Brain microvascular endothelial cell (primary cell): ENCODE data around the gene KIAA0408.

Experiments used
- DNase-seq: peaks from one replicate; pipeline ENCODE4 v3.0.0-alpha.2; 2020
- H3K27ac ChIP-seq: fragments of 250-450 bp; sonication (Bioruptor Pico); 2 replicates; pipeline ENCODE4 v1.5.1; 2020; ENCODE audit warnings: mild to moderate bottlenecking, moderate library complexity
- H3K27me3 ChIP-seq: fragments of 250-450 bp; sonication (Bioruptor Pico); replicated peaks from 2 replicates; pipeline ENCODE4 v1.5.1; 2020; ENCODE audit warnings: mild to moderate bottlenecking
- H3K36me3 ChIP-seq: fragments of 250-450 bp; sonication (Bioruptor Pico); replicated peaks from 2 replicates; pipeline ENCODE4 v1.5.1; 2020; ENCODE audit warnings: mild to moderate bottlenecking
- H3K4me3 ChIP-seq: 2 replicates; pipeline ENCODE4 v1.5.1; 2011; ENCODE audit warnings: low read depth, mild to moderate bottlenecking, control low read depth, low read length, moderate library complexity
- CTCF ChIP-seq: IDR thresholded peaks from 2 replicates; pipeline ENCODE4 v1.5.1; 2011; ENCODE audit warnings: low read depth, mild to moderate bottlenecking, moderate library complexity, low read length, control low read depth, inconsistent platforms; ENCODE audit errors: missing control alignments
- in situ Hi-C: cut with HindIII; loops from 2 replicates; pipeline ENCODE4 v1.10.0; 2017; ENCODE audit warnings: low sequenced_read_pairs, low pct_ligation_motif_present

Gene KIAA0408

GRCh38 chr6:127463056-127463455 lies 3.9 kb upstream of the KIAA0408 start:
- in situ Hi-C loops, result no loop called here

GRCh38 chr6:127462376-127462775 lies 3.2 kb upstream of the KIAA0408 start:
- Histone ChIP-seq H3K36me3 (no peaks in the 10 kb centered on the region), H3K27ac (no peak overlapping the region), H3K4me3 (no peak overlapping the region), H3K27me3 (no peaks in the 10 kb centered on the region)
- no peak for DNase-seq
- in situ Hi-C loops, result no loop called here
- TF ChIP-seq CTCF, result peak; percentile 35

More at GRCh38 chr6:127463056-127463455, 3.9 kb upstream of the KIAA0408 start:
- no peak for TF ChIP-seq CTCF
- H3K27me3 ChIP-seq, result no peaks in the 10 kb centered on the region
- H3K4me3 ChIP-seq, result no peak overlapping the region
- peak overlapping the region; percentile 73 for H3K27ac ChIP-seq
- no peak for DNase-seq
- no peaks in the 10 kb centered on the region for H3K36me3 ChIP-seq

- in situ Hi-C loops, result no loop called here
- DNase-seq, result no peak
- H3K27ac ChIP-seq, result no peak overlapping the region
- no peak for TF ChIP-seq CTCF
- H3K27me3 ChIP-seq, result no peaks in the 10 kb centered on the region
- H3K4me3 ChIP-seq, result no peak overlapping the region
- H3K36me3 ChIP-seq, result no peaks in the 10 kb centered on the region
Observed at GRCh38 chr6:127460465-127460864, 1.3 kb upstream of the KIAA0408 start.

- no peak for TF ChIP-seq CTCF
- H3K4me3 ChIP-seq, result no peak overlapping the region
- H3K36me3 ChIP-seq, result no peaks in the 10 kb centered on the region
- DNase-seq, result peak; percentile 42
- in situ Hi-C loops, result no loop called here
- H3K27ac ChIP-seq, result peak overlapping the region; percentile 38
- no peaks in the 10 kb centered on the region for H3K27me3 ChIP-seq
Observed at GRCh38 chr6:127458817-127459216, 372 bp downstream of the KIAA0408 start.

- H3K27me3 ChIP-seq, result no peaks in the 10 kb centered on the region
- H3K27ac ChIP-seq, result no peak overlapping the region
- no peak for TF ChIP-seq CTCF
- in situ Hi-C loops, result no loop called here
- no peak for DNase-seq
- no peak overlapping the region for H3K4me3 ChIP-seq
- no peaks in the 10 kb centered on the region for H3K36me3 ChIP-seq
Observed at GRCh38 chr6:127458222-127458621, 967 bp downstream of the KIAA0408 start.

- in situ Hi-C loops, result no loop called here
- Histone ChIP-seq H3K27ac (no peak overlapping the region), H3K4me3 (no peak overlapping the region), H3K36me3 (no peaks in the 10 kb centered on the region), H3K27me3 (no peaks in the 10 kb centered on the region)
- TF ChIP-seq CTCF, result no peak
- peak; percentile 27 for DNase-seq
Observed at GRCh38 chr6:127457456-127458064, 1.6 kb downstream of the KIAA0408 start.
